H9 (cell line): ENCODE measurements around the gene RHOC. TPM values are rescaled to one million over a fixed set of nuclear protein-coding genes. Genes with fewer than 3 reads are reported as not detected.

Experiments
- DNase-seq: peaks from one replicate; pipeline ENCODE4 v3.0.0-alpha.2; 2017
- H2AFZ ChIP-seq: one replicate; pipeline ENCODE4 v1.6.1; 2013; ENCODE audit warnings: mild to moderate bottlenecking, low read length, control low read depth, moderate library complexity
- H2AK5ac ChIP-seq: 2 replicates; pipeline ENCODE4 v1.6.1; 2013; ENCODE audit warnings: low read length, control low read depth, mixed read lengths; ENCODE audit not compliant: insufficient read length
- H2BK120ac ChIP-seq: one replicate; pipeline ENCODE4 v1.6.1; 2013; ENCODE audit warnings: low read depth, mild to moderate bottlenecking, low read length, control low read depth, inconsistent platforms; ENCODE audit not compliant: poor library complexity, severe bottlenecking
- H2BK12ac ChIP-seq: 2 replicates; pipeline ENCODE4 v1.6.1; 2013; ENCODE audit warnings: low read length, control low read depth, mixed read lengths, low read depth; ENCODE audit not compliant: insufficient read length
- H2BK15ac ChIP-seq: 2 replicates; pipeline ENCODE4 v1.6.1; 2013; ENCODE audit warnings: low read depth, low read length, control low read depth
- H2BK20ac ChIP-seq: one replicate; pipeline ENCODE4 v1.6.1; 2013; ENCODE audit warnings: low read depth, mild to moderate bottlenecking, low read length, control low read depth, inconsistent platforms; ENCODE audit not compliant: poor library complexity, severe bottlenecking
- H2BK5ac ChIP-seq: 2 replicates; pipeline ENCODE4 v1.6.1; 2013; ENCODE audit warnings: low read length, control low read depth, mixed read lengths; ENCODE audit not compliant: insufficient read length
- H3K14ac ChIP-seq: 2 replicates; pipeline ENCODE4 v1.6.1; 2013; ENCODE audit warnings: low read length, control low read depth; ENCODE audit not compliant: insufficient read depth
- H3K18ac ChIP-seq: 2 replicates; pipeline ENCODE4 v1.6.1; 2013; ENCODE audit warnings: low read depth, mild to moderate bottlenecking, mixed read lengths, low read length, control low read depth; ENCODE audit not compliant: insufficient read length
- H3K23ac ChIP-seq: 2 replicates; pipeline ENCODE4 v1.6.1; 2013; ENCODE audit warnings: low read length, control low read depth, mixed read lengths, low read depth; ENCODE audit not compliant: insufficient read length
- H3K23me2 ChIP-seq: 2 replicates; pipeline ENCODE4 v1.6.1; 2013; ENCODE audit warnings: low read depth, mild to moderate bottlenecking, mixed read lengths, low read length, control low read depth; ENCODE audit not compliant: insufficient read length, poor library complexity, severe bottlenecking
- H3K27ac ChIP-seq: 2 replicates; pipeline ENCODE4 v1.5.1; 2013; ENCODE audit warnings: low read length, control low read depth, mixed read lengths, low read depth; ENCODE audit not compliant: insufficient read length
- H3K27me3 ChIP-seq: 2 replicates; pipeline ENCODE4 v1.6.1; 2013; ENCODE audit warnings: low read length, control low read depth, inconsistent platforms; ENCODE audit not compliant: insufficient read depth
- H3K4ac ChIP-seq: 2 replicates; pipeline ENCODE4 v1.6.1; 2013; ENCODE audit warnings: low read depth, mild to moderate bottlenecking, control low read depth, inconsistent platforms, low read length, moderate library complexity
- H3K4me1 ChIP-seq: 2 replicates; pipeline ENCODE4 v1.6.1; 2013; ENCODE audit warnings: low read length, control low read depth, inconsistent platforms; ENCODE audit not compliant: insufficient read depth
- H3K4me2 ChIP-seq: 2 replicates; pipeline ENCODE4 v1.6.1; 2013; ENCODE audit warnings: low read length, control low read depth, mixed read lengths; ENCODE audit not compliant: insufficient read length, insufficient read depth
- H3K56ac ChIP-seq: 2 replicates; pipeline ENCODE4 v1.6.1; 2013; ENCODE audit warnings: low read depth, mild to moderate bottlenecking, mixed read lengths, low read length, control low read depth; ENCODE audit not compliant: insufficient read length
- H3K79me1 ChIP-seq: 2 replicates; pipeline ENCODE4 v1.6.1; 2013; ENCODE audit warnings: low read depth, mild to moderate bottlenecking, moderate library complexity, low read length, control low read depth, inconsistent platforms; ENCODE audit not compliant: insufficient read depth, poor library complexity, severe bottlenecking
- H3K79me2 ChIP-seq: 2 replicates; pipeline ENCODE4 v1.6.1; 2013; ENCODE audit warnings: low read length, control low read depth, inconsistent platforms; ENCODE audit not compliant: insufficient read depth
- H3K9ac ChIP-seq: 2 replicates; pipeline ENCODE4 v1.6.1; 2013; ENCODE audit warnings: low read length, control low read depth, mixed read lengths; ENCODE audit not compliant: insufficient read length; ENCODE audit errors: extremely low read depth
- H3K9me3 ChIP-seq: one replicate; pipeline ENCODE4 v1.6.1; 2013; ENCODE audit warnings: low read depth, low read length, inconsistent platforms; ENCODE audit not compliant: control insufficient read depth
- H3T11ph ChIP-seq: one replicate; pipeline ENCODE4 v1.6.1; 2013; ENCODE audit warnings: mild to moderate bottlenecking, low read length, control low read depth, inconsistent platforms
- H4K20me1 ChIP-seq: one replicate; pipeline ENCODE4 v1.6.1; 2013; ENCODE audit not compliant: control insufficient read depth, insufficient read length, insufficient read depth
- H4K5ac ChIP-seq: 2 replicates; pipeline ENCODE4 v1.6.1; 2013; ENCODE audit warnings: low read depth, mild to moderate bottlenecking, mixed read lengths, low read length, control low read depth; ENCODE audit not compliant: insufficient read length
- H4K8ac ChIP-seq: replicated peaks from 2 replicates; pipeline ENCODE4 v1.6.1; 2013; ENCODE audit warnings: low read length, control low read depth, mixed read lengths, low read depth; ENCODE audit not compliant: insufficient read length
- H4K91ac ChIP-seq: 2 replicates; pipeline ENCODE4 v1.6.1; 2013; ENCODE audit warnings: low read depth, mild to moderate bottlenecking, moderate library complexity, mixed read lengths, low read length, control low read depth; ENCODE audit not compliant: insufficient read length
- H3K27ac Mint-ChIP-seq, 3 experiments: 2 replicates in 2 of 3; 3 replicates in 1 of 3; pipeline ENCODE4 v1.8.0; 2020 to 2021; ENCODE audit warnings: mixed read lengths in 3 of 3, mild to moderate bottlenecking in 1 of 3, moderate library complexity in 1 of 3
- H3K27me3 Mint-ChIP-seq: 2 replicates; pipeline ENCODE4 v1.8.0; 2021; ENCODE audit warnings: low read depth, mild to moderate bottlenecking, moderate library complexity, mixed read lengths
- H3K36me3 Mint-ChIP-seq, 3 experiments: 2 replicates in 2 of 3; 3 replicates in 1 of 3; pipeline ENCODE4 v1.8.0; 2020 to 2021; ENCODE audit warnings: low read depth in 3 of 3, mixed read lengths in 3 of 3; ENCODE audit not compliant: insufficient read depth in 1 of 3
- H3K4me1 Mint-ChIP-seq, 2 experiments: 2 replicates each; pipeline ENCODE4 v1.8.0; 2020; ENCODE audit warnings: mixed read lengths in 2 of 2
- H3K4me3 Mint-ChIP-seq, 2 experiments: 2 replicates in 1 of 2; 3 replicates in 1 of 2; pipeline ENCODE4 v1.8.0; 2020 to 2021; ENCODE audit warnings: mild to moderate bottlenecking in 2 of 2, mixed read lengths in 2 of 2, moderate library complexity in 1 of 2
- H3K9me3 Mint-ChIP-seq, 2 experiments: 2 replicates in 1 of 2; 3 replicates in 1 of 2; pipeline ENCODE4 v1.8.0; 2020; ENCODE audit warnings: mild to moderate bottlenecking in 2 of 2, mixed read lengths in 2 of 2, moderate library complexity in 1 of 2
- WGBS: extraction: QIAGEN DNeasy Blood & Tissue Kit; methylation state at CpG from one replicate; pipeline ENCODE4 v1.1.7; 2013; ENCODE audit warnings: missing lambda C conversion rate, low lambda C conversion rate, mixed read lengths; ENCODE audit not compliant: insufficient read length; ENCODE audit errors: extremely low coverage; 5-methylcytosine and 5-hydroxymethylcytosine counted together
- total RNA-seq: library from RNA; stranded (reverse); gene quantifications from 2 replicates; pipeline ENCODE4 v1.2.1, GENCODE V29; 2021
- TF ChIP-seq, protein P1 (sequence below): fragments of 200-600 bp; sonication (generic); conservative IDR thresholded peaks from 3 replicates; pipeline ENCODE4 v1.8.0; 2021; ENCODE audit warnings: antibody characterized with exemption, mild to moderate bottlenecking

Gene RHOC
- total RNA-seq, 1 experiment from 2014 or later, result 68.9 TPM

DNA sequence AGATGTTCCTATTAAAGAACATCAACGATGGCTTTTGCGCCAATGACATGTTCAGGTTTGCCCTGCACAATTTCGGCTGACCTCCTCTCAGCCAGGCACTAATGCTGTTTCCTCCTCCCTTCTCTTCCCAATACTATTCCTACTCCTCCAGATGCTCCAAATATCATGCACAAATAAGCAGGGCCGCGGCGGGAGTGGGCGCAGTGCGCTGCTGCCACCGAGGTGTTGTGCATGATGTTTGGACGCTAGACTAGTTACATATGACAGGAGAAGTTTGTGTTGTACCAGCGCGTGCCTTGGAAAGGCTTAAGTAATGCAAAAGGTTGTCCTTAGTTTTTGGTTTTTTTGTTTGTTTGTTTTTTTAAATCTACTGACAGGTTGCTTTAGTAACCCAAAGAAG, 41.5 kb upstream of the RHOC start:
- no peaks in the 10 kb centered on the region for H3K9me3 ChIP-seq
- Mint-ChIP-seq H3K9me3 (peaks cover 0 to 7% of the 10 kb centered on the region in 2 experiments; a peak in 3 of 5 replicates), H3K27ac (no peak overlapping the region), H3K4me3 (no peak overlapping the region), H3K4me1 (peaks cover 0 to 4% of the 10 kb centered on the region in 2 experiments; a peak in 2 of 4 replicates), H3K27me3 (peaks cover 30% of the 10 kb centered on the region), H3K36me3 (peaks cover 0 to 5% (median 0%) of the 10 kb centered on the region in 3 experiments; a peak in 1 of 7 replicates)
- H3K56ac ChIP-seq, result no peak overlapping the region
- H4K8ac ChIP-seq, result no peak overlapping the region
- H2BK12ac ChIP-seq, result no peak overlapping the region
- H3K23ac ChIP-seq, result no peak overlapping the region
- no peaks in the 10 kb centered on the region for H4K20me1 ChIP-seq
- H4K91ac ChIP-seq, result no peak overlapping the region
- no peak overlapping the region for H2AFZ ChIP-seq
- H3K4me1 ChIP-seq, result no peaks in the 10 kb centered on the region
- H3T11ph ChIP-seq, result no peak overlapping the region
- peaks cover 8% of the 10 kb centered on the region for H3K23me2 ChIP-seq
- H3K4me2 ChIP-seq, result no peak overlapping the region
- no peaks in the 10 kb centered on the region for H3K79me2 ChIP-seq
- H3K9ac ChIP-seq, result no peak overlapping the region
- WGBS, result no CpG with 5 or more reads among the region's 12 CpGs
- no peak overlapping the region for H2BK120ac ChIP-seq
- TF ChIP-seq, protein P1, sequence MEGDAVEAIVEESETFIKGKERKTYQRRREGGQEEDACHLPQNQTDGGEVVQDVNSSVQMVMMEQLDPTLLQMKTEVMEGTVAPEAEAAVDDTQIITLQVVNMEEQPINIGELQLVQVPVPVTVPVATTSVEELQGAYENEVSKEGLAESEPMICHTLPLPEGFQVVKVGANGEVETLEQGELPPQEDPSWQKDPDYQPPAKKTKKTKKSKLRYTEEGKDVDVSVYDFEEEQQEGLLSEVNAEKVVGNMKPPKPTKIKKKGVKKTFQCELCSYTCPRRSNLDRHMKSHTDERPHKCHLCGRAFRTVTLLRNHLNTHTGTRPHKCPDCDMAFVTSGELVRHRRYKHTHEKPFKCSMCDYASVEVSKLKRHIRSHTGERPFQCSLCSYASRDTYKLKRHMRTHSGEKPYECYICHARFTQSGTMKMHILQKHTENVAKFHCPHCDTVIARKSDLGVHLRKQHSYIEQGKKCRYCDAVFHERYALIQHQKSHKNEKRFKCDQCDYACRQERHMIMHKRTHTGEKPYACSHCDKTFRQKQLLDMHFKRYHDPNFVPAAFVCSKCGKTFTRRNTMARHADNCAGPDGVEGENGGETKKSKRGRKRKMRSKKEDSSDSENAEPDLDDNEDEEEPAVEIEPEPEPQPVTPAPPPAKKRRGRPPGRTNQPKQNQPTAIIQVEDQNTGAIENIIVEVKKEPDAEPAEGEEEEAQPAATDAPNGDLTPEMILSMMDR, result no peak
- H3K27ac ChIP-seq, result no peak overlapping the region
- H2AK5ac ChIP-seq, result no peak overlapping the region
- H3K14ac ChIP-seq, result no peak overlapping the region
- no peaks in the 10 kb centered on the region for H3K79me1 ChIP-seq
- H2BK15ac ChIP-seq, result no peak overlapping the region
- H3K27me3 ChIP-seq, result peaks cover 12% of the 10 kb centered on the region; the same call in 1 of the 2 replicates
- no peak overlapping the region for H3K18ac ChIP-seq
- H2BK5ac ChIP-seq, result no peak overlapping the region
- H2BK20ac ChIP-seq, result no peak overlapping the region
- no peak overlapping the region for H4K5ac ChIP-seq
- no peak for DNase-seq
- no peak overlapping the region for H3K4ac ChIP-seq
